Spinal cord (tissue), 10 donors: ENCODE measurements around the gene TRA2B. TPM values are rescaled to one million over a fixed set of nuclear protein-coding genes. Genes with fewer than 3 reads are reported as not detected.

Experiments
- DNase-seq, 6 donors: peaks; one replicate each; pipeline versions ENCODE4 v3.0.0 to v3.0.0-alpha.2; 2013 to 2015; ENCODE audit warnings: low spot score in 6 of 6, low read depth in 4 of 6
- H3K27ac ChIP-seq: one replicate; pipeline ENCODE4 v1.5.1; 2013; ENCODE audit warnings: low read depth, low read length, control low read depth
- H3K27me3 ChIP-seq: one replicate; pipeline ENCODE4 v1.6.1; 2013; ENCODE audit warnings: low read length; ENCODE audit not compliant: control insufficient read depth, insufficient read depth
- H3K36me3 ChIP-seq: one replicate; pipeline ENCODE4 v1.6.1; 2013; ENCODE audit warnings: low read length; ENCODE audit not compliant: control insufficient read depth, insufficient read depth
- H3K4me1 ChIP-seq: one replicate; pipeline ENCODE4 v1.6.1; 2013; ENCODE audit warnings: low read length; ENCODE audit not compliant: control insufficient read depth, insufficient read depth
- H3K4me3 ChIP-seq: one replicate; pipeline ENCODE4 v1.5.1; 2013; ENCODE audit warnings: low read depth, low read length, control low read depth
- H3K9me3 ChIP-seq: one replicate; pipeline ENCODE4 v1.6.1; 2013; ENCODE audit warnings: low read length; ENCODE audit not compliant: control insufficient read depth, insufficient read depth
- WGBS: methylation state at CpG from one replicate; pipeline ENCODE4 v1.1.5; 2013; ENCODE audit warnings: missing lambda C conversion rate; ENCODE audit not compliant: insufficient coverage; 5-methylcytosine and 5-hydroxymethylcytosine counted together
- polyA plus RNA-seq, 2 donors: library from polyadenylated mRNA; unstranded; fragments of 120-200 nt; gene quantifications; one replicate each; pipeline ENCODE4 v1.2.1, GENCODE V29; 2013; ENCODE audit not compliant: insufficient read length in 2 of 2
- total RNA-seq, 2 donors: library from RNA; depleted of rRNA in 1 of 2; stranded (reverse); fragments of 120-200 nt in 1 of 2; fragments of >200 nt in 1 of 2; gene quantifications; one replicate each; pipeline versions ENCODE4 v1.2.3 to v1.2.4, GENCODE V29; 2013 to 2014
- donor health status: healthy.

TRA2B gene
- total and polyA plus RNA-seq, 4 donors, result 151 to 204 (median 191) TPM

- Histone ChIP-seq H3K27me3 (no peaks in the 10 kb centered on the region), H3K27ac (no peak overlapping the region), H3K4me3 (no peak overlapping the region), H3K4me1 (no peaks in the 10 kb centered on the region), H3K9me3 (peaks cover 1% of the 10 kb centered on the region), H3K36me3 (no peaks in the 10 kb centered on the region)
- WGBS, result 100% methylated on average over 1 of the region's 2 CpGs
- DNase-seq, result no peak
These were observed 20.8 kb upstream of the TRA2B start for GRCh38 chr3:185958626-185959025.

GRCh38 chr3:185956244-185956643, 18.4 kb upstream of the TRA2B start:
- Histone ChIP-seq H3K27me3 (no peaks in the 10 kb centered on the region), H3K4me3 (no peak overlapping the region), H3K4me1 (no peaks in the 10 kb centered on the region), H3K9me3 (peaks cover 1% of the 10 kb centered on the region), H3K36me3 (no peaks in the 10 kb centered on the region), H3K27ac (no peak overlapping the region)
- no peak for DNase-seq
- 83% methylated on average over 1 of the region's 3 CpGs for WGBS

- no CpG with 5 or more reads among the region's 3 CpGs for WGBS
- Histone ChIP-seq H3K27me3 (no peaks in the 10 kb centered on the region), H3K27ac (no peak overlapping the region), H3K4me3 (no peak overlapping the region), H3K4me1 (no peaks in the 10 kb centered on the region), H3K9me3 (no peaks in the 10 kb centered on the region), H3K36me3 (no peaks in the 10 kb centered on the region)
- no peak for DNase-seq
These were observed 16.5 kb upstream of the TRA2B start for GRCh38 chr3:185954366-185954723.

GRCh38 chr3:185950728-185951127, 12.9 kb upstream of the TRA2B start:
- Histone ChIP-seq H3K27me3 (no peaks in the 10 kb centered on the region), H3K36me3 (no peaks in the 10 kb centered on the region), H3K4me1 (no peaks in the 10 kb centered on the region), H3K9me3 (no peaks in the 10 kb centered on the region), H3K27ac (no peak overlapping the region), H3K4me3 (no peak overlapping the region)
- no peak for DNase-seq
- WGBS, result no CpG with 5 or more reads among the region's 3 CpGs

GRCh38 chr3:185949515-185949914, 11.7 kb upstream of the TRA2B start:
- no peak for DNase-seq
- Histone ChIP-seq H3K27me3 (no peaks in the 10 kb centered on the region), H3K36me3 (no peaks in the 10 kb centered on the region), H3K27ac (no peak overlapping the region), H3K4me1 (no peaks in the 10 kb centered on the region), H3K4me3 (no peak overlapping the region), H3K9me3 (no peaks in the 10 kb centered on the region)
- no CpG with 5 or more reads among the region's 6 CpGs for WGBS

- Histone ChIP-seq H3K27ac (no peak overlapping the region), H3K4me1 (peaks cover 3% of the 10 kb centered on the region), H3K36me3 (no peaks in the 10 kb centered on the region), H3K9me3 (no peaks in the 10 kb centered on the region), H3K27me3 (no peaks in the 10 kb centered on the region), H3K4me3 (no peak overlapping the region)
- 71% methylated on average over 1 of the region's 3 CpGs for WGBS
- no peak for DNase-seq
These were observed 10.5 kb upstream of the TRA2B start for GRCh38 chr3:185948292-185948691.

- WGBS, result no CpG with 5 or more reads among the region's 3 CpGs
- no peaks in the 10 kb centered on the region for H3K27me3 ChIP-seq
- DNase-seq, result no peak
- no peaks in the 10 kb centered on the region for H3K9me3 ChIP-seq
- H3K27ac ChIP-seq, result no peak overlapping the region
- H3K4me1 ChIP-seq, result peaks cover 4% of the 10 kb centered on the region
- H3K36me3 ChIP-seq, result no peaks in the 10 kb centered on the region
- no peak overlapping the region for H3K4me3 ChIP-seq
These were observed 5.9 kb upstream of the TRA2B start for GRCh38 chr3:185943760-185944106.

- Histone ChIP-seq H3K27ac (no peak overlapping the region), H3K27me3 (no peaks in the 10 kb centered on the region), H3K4me3 (no peak overlapping the region), H3K36me3 (no peaks in the 10 kb centered on the region), H3K9me3 (no peaks in the 10 kb centered on the region), H3K4me1 (peaks cover 7% of the 10 kb centered on the region)
- DNase-seq, result peak in 5 of 6 donors; percentile 54 to 92 (median 70)
- 50% methylated on average over 7 of the region's 7 CpGs for WGBS
These were observed 5.3 kb upstream of the TRA2B start for GRCh38 chr3:185942907-185943759.

GRCh38 chr3:185942396-185942795, 4.6 kb upstream of the TRA2B start:
- WGBS, result no CpG with 5 or more reads among the region's 3 CpGs
- Histone ChIP-seq H3K27ac (no peak overlapping the region), H3K9me3 (no peaks in the 10 kb centered on the region), H3K4me3 (no peak overlapping the region), H3K4me1 (peaks cover 9% of the 10 kb centered on the region), H3K36me3 (peaks cover 3% of the 10 kb centered on the region), H3K27me3 (no peaks in the 10 kb centered on the region)
- DNase-seq, result no peak

GRCh38 chr3:185940951-185941350, 3.1 kb upstream of the TRA2B start:
- no peaks in the 10 kb centered on the region for H3K9me3 ChIP-seq
- no peak overlapping the region for H3K27ac ChIP-seq
- WGBS, result no CpG with 5 or more reads among the region's 1 CpG

More at GRCh38 chr3:185940951-185941350, 3.1 kb upstream of the TRA2B start:
- peaks cover 3% of the 10 kb centered on the region for H3K36me3 ChIP-seq
- no peak for DNase-seq
- no peaks in the 10 kb centered on the region for H3K27me3 ChIP-seq
- H3K4me3 ChIP-seq, result no peak overlapping the region
- peaks cover 9% of the 10 kb centered on the region for H3K4me1 ChIP-seq
